Common myeloid progenitor, CD34-positive (primary cell): ENCODE results near the gene RAP1GAP2.
A peak's percentile ranks its signal among the peaks of the same experiment; 100 is the strongest.

Experiments
- CTCF ChIA-PET: fragments of 350-600 bp; sonication (Branson Sonifier 250); formaldehyde crosslinking; loops from one replicate; lab custom pipeline; 2021; ENCODE audit warnings: antibody characterized with exemption; lab: Charles Lee
- POLR2A ChIA-PET: fragments of 350-600 bp; sonication (Branson Sonifier 250); formaldehyde crosslinking; loops from one replicate; lab custom pipeline; 2021; ENCODE audit warnings: antibody characterized with exemption; lab: Charles Lee
- DNase-seq, 3 donors: peaks; one replicate each; pipeline versions ENCODE4 v3.0.0 to v3.0.0-alpha.2; 2013
- H3K27ac ChIP-seq, 2 experiments: 1 replicate in 1 of 2; 2 replicates in 1 of 2; pipeline ENCODE4 v1.7.0; 2013; ENCODE audit warnings: inconsistent platforms in 2 of 2, low read length in 2 of 2, mild to moderate bottlenecking in 2 of 2, low read depth in 1 of 2, moderate library complexity in 1 of 2; ENCODE audit not compliant: severe bottlenecking in 2 of 2, insufficient read depth in 1 of 2, poor library complexity in 1 of 2
- H3K27me3 ChIP-seq, 5 experiments: replicated peaks in 2 of 5; 1 replicate in 3 of 5; 2 replicates in 2 of 5; pipeline versions ENCODE4 v1.6.1 to v1.7.0; 2013; ENCODE audit warnings: low read length in 4 of 5, mild to moderate bottlenecking in 2 of 5, moderate library complexity in 2 of 5, inconsistent platforms in 1 of 5; ENCODE audit not compliant: insufficient read depth in 5 of 5, control insufficient read depth in 4 of 5
- H3K36me3 ChIP-seq, 4 experiments: 1 replicate in 2 of 4; 2 replicates in 2 of 4; pipeline versions ENCODE4 v1.6.1 to v1.7.0; 2013; ENCODE audit warnings: low read length in 3 of 4, control low read depth in 1 of 4, mild to moderate bottlenecking in 1 of 4; ENCODE audit not compliant: control insufficient read depth in 4 of 4, insufficient read depth in 4 of 4
- H3K4me1 ChIP-seq, 4 experiments: 1 replicate in 3 of 4; 2 replicates in 1 of 4; pipeline versions ENCODE4 v1.6.1 to v1.7.1; 2013; ENCODE audit warnings: low read length in 3 of 4, mild to moderate bottlenecking in 3 of 4, control low read depth in 1 of 4, inconsistent platforms in 1 of 4, moderate library complexity in 1 of 4; ENCODE audit not compliant: control insufficient read depth in 4 of 4, insufficient read depth in 4 of 4; ENCODE audit errors: control extremely low read depth in 1 of 4
- H3K4me3 ChIP-seq, 7 experiments: 1 replicate in 4 of 7; 2 replicates in 3 of 7; pipeline versions ENCODE4 v1.5.1 to v1.7.0; 2013; ENCODE audit warnings: mild to moderate bottlenecking in 7 of 7, low read length in 6 of 7, moderate library complexity in 6 of 7, inconsistent platforms in 2 of 7, low read depth in 2 of 7, control low read depth in 1 of 7; ENCODE audit not compliant: insufficient read depth in 4 of 7, control insufficient read depth in 1 of 7; ENCODE audit errors: extremely low read depth in 1 of 7
- H3K9me3 ChIP-seq, 5 experiments: 1 replicate in 4 of 5; 2 replicates in 1 of 5; pipeline versions ENCODE4 v1.6.1 to v1.7.1; 2013; ENCODE audit warnings: low read length in 4 of 5, mild to moderate bottlenecking in 2 of 5, inconsistent platforms in 1 of 5, low read depth in 1 of 5, moderate library complexity in 1 of 5; ENCODE audit not compliant: control insufficient read depth in 4 of 5, insufficient read depth in 2 of 5; ENCODE audit errors: control extremely low read depth in 1 of 5
- WGBS: methylation state at CpG from one replicate; pipeline ENCODE4 v1.1.5; 2013; ENCODE audit not compliant: insufficient coverage; 5-methylcytosine and 5-hydroxymethylcytosine counted together

RAP1GAP2 gene

GRCh38 chr17:2912754-2913153, 116.5 kb downstream of the RAP1GAP2 start:
- H3K27ac ChIP-seq, result no peak overlapping the region
- CTCF ChIA-PET, result interaction anchor here (0.8 to 1.4 kb wide), 2 partner anchors 12 to 85 kb away, joined by 3 to 4 read pairs; no protein-coding TSS in a partner anchor
- POLR2A ChIA-PET, result no interaction called here

GRCh38 chr17:2916461-2916860, 120.2 kb downstream of the RAP1GAP2 start:
- ChIA-PET POLR2A (interaction anchor here (0.6 kb wide), 1 partner anchor 127 kb away, joined by 5 read pairs; no protein-coding TSS in a partner anchor), CTCF (interaction anchor here (0.6 to 1.4 kb wide), 3 partner anchors 45 to 125 kb away, joined by 3 to 4 read pairs (median 3); no protein-coding TSS in a partner anchor)
- WGBS, result 94% methylated on average over 6 of the region's 11 CpGs
- Histone ChIP-seq H3K9me3 (no peaks in the 10 kb centered on the region), H3K4me1 (no peaks in the 10 kb centered on the region), H3K36me3 (peaks cover 4 to 20% (median 8%) of the 10 kb centered on the region in 4 experiments), H3K27me3 (no peaks in the 10 kb centered on the region), H3K4me3 (no peak overlapping the region), H3K27ac (no peak overlapping the region)
- DNase-seq, result no peak

More at GRCh38 chr17:2912754-2913153, 116.5 kb downstream of the RAP1GAP2 start:
- Histone ChIP-seq H3K27me3 (no peaks in the 10 kb centered on the region), H3K4me3 (no peak overlapping the region), H3K36me3 (peaks cover 4 to 23% (median 9%) of the 10 kb centered on the region in 4 experiments), H3K4me1 (peaks cover 0 to 10% (median 7%) of the 10 kb centered on the region in 4 experiments), H3K9me3 (no peaks in the 10 kb centered on the region)
- no peak for DNase-seq

GRCh38 chr17:2921443-2921842, 125.2 kb downstream of the RAP1GAP2 start:
- Histone ChIP-seq H3K4me1 (peaks cover 0 to 12% (median 10%) of the 10 kb centered on the region in 4 experiments), H3K4me3 (no peak overlapping the region), H3K27ac (no peak overlapping the region), H3K36me3 (peaks cover 0 to 9% (median 4%) of the 10 kb centered on the region in 4 experiments), H3K9me3 (no peaks in the 10 kb centered on the region), H3K27me3 (no peaks in the 10 kb centered on the region)
- no peak for DNase-seq
- ChIA-PET POLR2A (no interaction called here), CTCF (interaction anchor here (0.9 kb wide), 1 partner anchor 9 kb away, joined by 5 read pairs; no protein-coding TSS in a partner anchor)
- WGBS, result 95% methylated on average over 18 of the region's 18 CpGs

- Histone ChIP-seq H3K27ac (no peak overlapping the region), H3K27me3 (no peaks in the 10 kb centered on the region), H3K9me3 (no peaks in the 10 kb centered on the region), H3K4me3 (no peak overlapping the region), H3K4me1 (peaks cover 0 to 13% (median 10%) of the 10 kb centered on the region in 4 experiments), H3K36me3 (peaks cover 0 to 3% (median under 1%) of the 10 kb centered on the region in 4 experiments)
- CTCF ChIA-PET, result interaction anchor here (1.0 to 1.1 kb wide), 2 partner anchors 11 to 75 kb away, joined by 3 to 4 read pairs; no protein-coding TSS in a partner anchor
- no peak for DNase-seq
- 91% methylated on average over 10 of the region's 10 CpGs for WGBS
- POLR2A ChIA-PET, result no interaction called here
Measured at GRCh38 chr17:2924211-2924610, 128.0 kb downstream of the RAP1GAP2 start.

- Histone ChIP-seq H3K27me3 (no peaks in the 10 kb centered on the region), H3K4me1 (peaks cover 0 to 13% (median 13%) of the 10 kb centered on the region in 4 experiments), H3K36me3 (peaks cover 0 to 3% (median 0%) of the 10 kb centered on the region in 4 experiments), H3K4me3 (no peak overlapping the region), H3K27ac (no peak overlapping the region), H3K9me3 (no peaks in the 10 kb centered on the region)
- ChIA-PET CTCF (interaction anchor here (1.3 to 1.9 kb wide), 6 partner anchors 10 to 76 kb away, joined by 3 to 17 read pairs (median 7); no protein-coding TSS in a partner anchor), POLR2A (no interaction called here)
- WGBS, result 83% methylated on average over 4 of the region's 8 CpGs
- DNase-seq, result no peak
Measured at GRCh38 chr17:2925011-2925410, 128.8 kb downstream of the RAP1GAP2 start.

GRCh38 chr17:2926019-2926650, 129.9 kb downstream of the RAP1GAP2 start:
- Histone ChIP-seq H3K27ac (no peak overlapping the region), H3K27me3 (no peaks in the 10 kb centered on the region), H3K9me3 (no peaks in the 10 kb centered on the region), H3K36me3 (peaks cover 0 to 3% (median 0%) of the 10 kb centered on the region in 4 experiments), H3K4me3 (no peak overlapping the region), H3K4me1 (peaks cover 0 to 21% (median 15%) of the 10 kb centered on the region in 4 experiments)
- DNase-seq, result peak; percentile 46 to 73 (median 68)
- WGBS, result 40% methylated on average over 8 of the region's 14 CpGs
- ChIA-PET CTCF (interaction anchor here (0.6 to 1.9 kb wide), 10 partner anchors 9 to 139 kb away, joined by 3 to 17 read pairs (median 4); no protein-coding TSS in a partner anchor), POLR2A (interaction anchor here (0.6 kb wide), 1 partner anchor 26 kb away, joined by 3 read pairs; no protein-coding TSS in a partner anchor)
